ENCODE results near the gene SNCG.

The SNCG gene

DNA sequence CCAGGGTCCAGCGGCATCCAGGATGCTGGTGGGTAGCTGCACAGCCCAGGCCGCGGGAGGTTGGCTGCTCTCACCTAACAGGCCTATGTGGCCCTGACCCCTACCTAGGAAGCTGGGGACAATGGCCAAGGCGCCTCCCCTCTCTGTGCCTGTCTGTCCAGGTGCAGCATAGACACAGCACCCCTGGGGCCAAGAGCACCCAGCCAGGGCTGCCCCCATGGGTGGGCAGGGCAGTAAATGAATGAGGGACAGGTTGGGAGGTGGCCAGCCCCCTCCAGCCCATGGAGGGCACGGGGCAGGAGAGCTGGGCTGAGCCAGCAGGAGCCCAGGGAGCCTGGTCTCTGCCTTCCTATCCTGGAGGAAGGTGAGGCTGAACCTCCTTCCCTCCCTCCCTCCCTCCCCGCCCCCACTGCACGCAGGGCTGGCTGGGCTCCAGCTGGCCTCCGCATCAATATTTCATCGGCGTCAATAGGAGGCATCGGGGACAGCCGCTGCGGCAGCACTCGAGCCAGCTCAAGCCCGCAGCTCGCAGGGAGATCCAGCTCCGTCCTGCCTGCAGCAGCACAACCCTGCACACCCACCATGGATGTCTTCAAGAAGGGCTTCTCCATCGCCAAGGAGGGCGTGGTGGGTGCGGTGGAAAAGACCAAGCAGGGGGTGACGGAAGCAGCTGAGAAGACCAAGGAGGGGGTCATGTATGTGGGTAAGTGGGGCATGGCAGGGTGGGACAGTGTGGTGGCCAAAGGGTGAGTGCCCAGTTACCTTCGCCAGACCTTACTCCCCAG lies at the start of gene SNCG:
SNCG (plus strand) TSS at position 484 of the 785 bp plus-strand sequence; CDS start at position 583, 99 bp downstream.
- no peaks in the 10 kb centered on the region for H3K36me3 ChIP-seq (ENCODE audit: control insufficient read depth, insufficient read depth, low read length)
- no peak for DNase-seq (ENCODE audit: extremely low read depth, insufficient read length)
- no peaks in the 10 kb centered on the region; the same call in 1 of the 2 replicates for H3K27me3 ChIP-seq (replicated peaks; ENCODE audit: control insufficient read depth, insufficient read depth, low read length)
- TF ChIP-seq, protein P1, sequence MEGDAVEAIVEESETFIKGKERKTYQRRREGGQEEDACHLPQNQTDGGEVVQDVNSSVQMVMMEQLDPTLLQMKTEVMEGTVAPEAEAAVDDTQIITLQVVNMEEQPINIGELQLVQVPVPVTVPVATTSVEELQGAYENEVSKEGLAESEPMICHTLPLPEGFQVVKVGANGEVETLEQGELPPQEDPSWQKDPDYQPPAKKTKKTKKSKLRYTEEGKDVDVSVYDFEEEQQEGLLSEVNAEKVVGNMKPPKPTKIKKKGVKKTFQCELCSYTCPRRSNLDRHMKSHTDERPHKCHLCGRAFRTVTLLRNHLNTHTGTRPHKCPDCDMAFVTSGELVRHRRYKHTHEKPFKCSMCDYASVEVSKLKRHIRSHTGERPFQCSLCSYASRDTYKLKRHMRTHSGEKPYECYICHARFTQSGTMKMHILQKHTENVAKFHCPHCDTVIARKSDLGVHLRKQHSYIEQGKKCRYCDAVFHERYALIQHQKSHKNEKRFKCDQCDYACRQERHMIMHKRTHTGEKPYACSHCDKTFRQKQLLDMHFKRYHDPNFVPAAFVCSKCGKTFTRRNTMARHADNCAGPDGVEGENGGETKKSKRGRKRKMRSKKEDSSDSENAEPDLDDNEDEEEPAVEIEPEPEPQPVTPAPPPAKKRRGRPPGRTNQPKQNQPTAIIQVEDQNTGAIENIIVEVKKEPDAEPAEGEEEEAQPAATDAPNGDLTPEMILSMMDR (IDR thresholded peaks at IDR 0.05; ENCODE audit: insufficient read depth, low read length, poor library complexity, severe bottlenecking): no peak
- H3K4me3 ChIP-seq (replicated peaks; ENCODE audit: low read depth, low read length): no peak within 1 kb of the TSS

DNA sequence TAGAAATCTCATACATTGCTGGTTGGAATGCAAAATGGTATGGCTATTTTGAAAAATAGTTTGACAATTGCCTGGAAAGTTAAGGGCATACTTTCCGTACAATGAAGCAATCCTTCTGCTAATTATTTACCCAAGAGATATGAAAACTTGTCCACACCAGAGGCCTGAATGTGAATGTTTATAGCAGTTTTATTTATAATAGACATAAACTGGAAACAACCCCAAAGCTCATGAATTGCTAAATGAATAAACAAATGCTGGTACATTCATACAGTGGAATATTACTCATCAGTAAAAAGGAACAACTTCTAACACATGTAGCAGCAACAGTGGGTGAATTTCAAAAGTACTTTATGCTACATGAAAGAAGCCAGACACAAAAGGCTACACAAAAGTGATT lies 43.7 kb upstream of the SNCG start:
- TF ChIP-seq, protein P1 (IDR thresholded peaks at IDR 0.05; ENCODE audit: insufficient read depth, low read length, poor library complexity, severe bottlenecking): no peak
- H3K27me3 ChIP-seq (replicated peaks; ENCODE audit: control insufficient read depth, insufficient read depth, low read length): no peaks in the 10 kb centered on the region
- no peak for DNase-seq (ENCODE audit: extremely low read depth, insufficient read length)
- no peak overlapping the region for H3K4me3 ChIP-seq (replicated peaks; ENCODE audit: low read depth, low read length)
- no peaks in the 10 kb centered on the region; the same call in 1 of the 2 replicates for H3K36me3 ChIP-seq (ENCODE audit: control insufficient read depth, insufficient read depth, low read length)

DNA sequence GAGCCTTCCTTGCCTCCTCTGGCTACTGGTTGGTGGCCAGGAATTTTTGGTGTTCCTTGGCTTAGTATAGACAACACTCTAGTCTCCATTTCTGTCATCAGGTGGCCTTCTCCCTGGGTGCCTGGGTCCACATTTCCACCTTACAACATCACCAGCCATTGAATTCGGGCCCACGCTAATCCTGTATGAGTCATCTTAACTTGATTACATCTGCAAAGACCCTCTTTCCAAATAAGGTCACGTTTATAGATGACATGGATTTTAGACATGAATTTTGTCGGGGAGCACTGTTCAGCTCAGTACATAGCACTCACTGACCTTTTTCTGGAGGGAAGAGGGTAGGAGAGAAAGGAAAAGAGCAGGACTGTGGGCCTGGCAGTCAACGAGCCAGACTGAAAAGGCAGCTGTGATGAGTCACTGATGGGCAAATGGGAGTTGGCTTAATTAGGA lies 40.4 kb upstream of the SNCG start:
- Histone ChIP-seq H3K4me3 (replicated peaks; ENCODE audit: low read depth, low read length) (no peak overlapping the region), H3K27me3 (replicated peaks; ENCODE audit: control insufficient read depth, insufficient read depth, low read length) (no peaks in the 10 kb centered on the region), H3K36me3 (ENCODE audit: control insufficient read depth, insufficient read depth, low read length) (peaks cover 3% of the 10 kb centered on the region; the same call in 1 of the 2 replicates)
- DNase-seq (ENCODE audit: extremely low read depth, insufficient read length): no peak
- TF ChIP-seq, protein P1 (IDR thresholded peaks at IDR 0.05; ENCODE audit: insufficient read depth, low read length, poor library complexity, severe bottlenecking): no peak

DNA sequence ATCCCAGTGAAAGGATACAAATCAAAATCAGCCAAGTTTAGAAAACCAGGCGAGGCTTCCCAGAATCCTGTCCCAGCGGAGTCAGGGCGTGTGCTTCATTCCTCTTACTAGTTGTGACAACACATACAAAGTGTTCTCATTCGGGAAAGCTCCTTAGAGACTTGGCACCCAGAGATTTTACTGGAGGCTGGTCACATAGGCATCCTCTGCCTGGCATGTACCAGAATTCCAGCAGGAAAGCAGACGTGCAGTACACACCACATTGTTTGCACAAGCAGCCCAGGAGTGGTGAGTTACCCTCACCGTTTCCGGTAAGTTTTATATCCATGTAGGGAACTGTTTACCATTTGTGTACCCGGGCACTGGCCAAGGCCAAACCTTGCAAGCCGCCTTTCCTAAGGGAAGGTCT lies 35.8 kb upstream of the SNCG start:
- TF ChIP-seq, protein P1 (IDR thresholded peaks at IDR 0.05; ENCODE audit: insufficient read depth, low read length, poor library complexity, severe bottlenecking): no peak

DNA sequence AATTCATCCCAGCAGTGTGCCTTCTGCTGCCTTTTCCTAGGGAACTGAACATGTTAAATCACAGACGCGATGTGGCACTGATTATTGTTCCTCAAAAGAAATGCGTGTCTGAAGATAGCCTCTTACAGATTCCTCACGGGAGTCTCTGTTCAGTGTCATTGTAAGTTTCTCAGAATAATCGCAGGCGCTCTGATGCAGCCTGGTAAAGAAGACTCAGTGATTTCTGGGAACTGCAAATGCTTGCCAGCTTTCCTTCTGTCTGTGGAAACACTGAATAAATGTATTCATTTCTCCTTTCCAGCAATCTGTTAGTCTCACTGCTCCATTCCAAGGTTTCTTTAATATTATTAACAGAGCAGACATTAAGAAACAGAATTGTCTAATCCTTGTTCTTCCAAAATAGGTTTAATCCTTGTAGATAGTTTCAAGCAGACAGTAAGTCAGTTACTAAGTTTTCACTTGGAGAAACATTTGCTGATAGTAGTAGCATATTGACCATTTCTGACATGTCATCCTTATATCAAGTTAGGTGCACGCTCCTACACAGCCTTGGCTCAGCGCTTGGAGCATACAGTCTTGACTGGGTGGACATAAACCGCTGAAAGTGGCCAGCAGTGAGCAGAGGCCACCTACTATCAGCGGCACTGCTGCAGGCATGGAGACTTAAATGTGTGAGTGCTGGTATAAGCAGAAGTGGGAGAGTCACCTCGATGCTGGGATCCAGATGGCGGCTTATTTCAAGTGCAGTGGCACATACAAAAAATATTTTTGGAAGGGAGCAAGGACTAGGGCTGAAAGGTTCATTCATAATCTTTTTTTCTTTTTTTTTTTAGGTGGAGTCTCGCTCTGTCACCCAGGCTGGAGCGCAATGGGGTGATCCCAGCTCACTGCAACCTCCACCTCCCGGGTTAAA lies 28.7 kb upstream of the SNCG start:
- no peak for DNase-seq (ENCODE audit: extremely low read depth, insufficient read length)
- TF ChIP-seq, protein P1 (IDR thresholded peaks at IDR 0.05; ENCODE audit: insufficient read depth, low read length, poor library complexity, severe bottlenecking): no peak
- H3K4me3 ChIP-seq (replicated peaks; ENCODE audit: low read depth, low read length): no peak overlapping the region
- no peaks in the 10 kb centered on the region for H3K27me3 ChIP-seq (replicated peaks; ENCODE audit: control insufficient read depth, insufficient read depth, low read length)
- no peaks in the 10 kb centered on the region for H3K36me3 ChIP-seq (ENCODE audit: control insufficient read depth, insufficient read depth, low read length)

More for the DNA sequence above, 35.8 kb upstream of the SNCG start:
- H3K36me3 ChIP-seq (ENCODE audit: control insufficient read depth, insufficient read depth, low read length): peaks cover 3% of the 10 kb centered on the region; the same call in 1 of the 2 replicates
- no peak for DNase-seq (ENCODE audit: extremely low read depth, insufficient read length)
- no peak overlapping the region for H3K4me3 ChIP-seq (replicated peaks; ENCODE audit: low read depth, low read length)
- H3K27me3 ChIP-seq (replicated peaks; ENCODE audit: control insufficient read depth, insufficient read depth, low read length): no peaks in the 10 kb centered on the region
